Esophagus squamous epithelium (tissue), 5 donors: ENCODE results near the gene RGP1. TPM values are rescaled to one million over a fixed set of nuclear protein-coding genes. Genes with fewer than 3 reads are reported as not detected.

Experiments used
- DNase-seq: peaks from one replicate; lab custom pipeline; 2025; lab: John Stamatoyannopoulos, UW
- H3K27ac ChIP-seq, 4 donors: fragments of 200-600 bp; sonication (generic); one replicate each; pipeline ENCODE4 v1.5.1; 2016 to 2019; ENCODE audit warnings: mild to moderate bottlenecking in 1 of 4
- H3K27me3 ChIP-seq, 4 donors: fragments of 200-600 bp; sonication (generic); 1 replicate in 3 of 4; 2 replicates in 1 of 4; pipeline versions ENCODE4 v1.5.1 to v1.6.0; 2017 to 2021; ENCODE audit warnings: antibody characterized with exemption in 1 of 4
- H3K36me3 ChIP-seq, 3 donors: fragments of 200-600 bp; sonication (generic); one replicate each; pipeline ENCODE4 v1.5.1; 2016 to 2019
- H3K4me1 ChIP-seq, 3 donors: fragments of 200-600 bp; sonication (generic); one replicate each; pipeline ENCODE4 v1.5.1; 2017 to 2019
- H3K4me3 ChIP-seq, 4 donors: fragments of 200-600 bp; sonication (generic); 1 replicate in 3 of 4; 2 replicates in 1 of 4; pipeline ENCODE4 v1.5.1; 2016 to 2019; ENCODE audit warnings: mild to moderate bottlenecking in 2 of 4, moderate library complexity in 1 of 4
- H3K9me3 ChIP-seq, 3 donors: fragments of 200-600 bp; sonication (generic); one replicate each; pipeline ENCODE4 v1.5.1; 2016 to 2019
- POLR2A ChIP-seq, 4 donors: fragments of 450-650 bp; IDR thresholded peaks; one replicate each; pipeline ENCODE4 v1.6.1; 2017; ENCODE audit warnings: antibody characterized with exemption in 4 of 4, mild to moderate bottlenecking in 4 of 4, moderate library complexity in 3 of 4
- WGBS, 2 donors: methylation state at CpG; one replicate each; pipeline ENCODE4 v1.1.5; 2018; 5-methylcytosine and 5-hydroxymethylcytosine counted together
- intact Hi-C: fragments of 100-400 bp; cut with DNase I; formaldehyde crosslinking; loops from one replicate; pipeline ENCODE4 v1.15.0; 2022
- total RNA-seq, 4 donors: library from RNA; depleted of rRNA; stranded (reverse); fragments of >200 nt; gene quantifications; one replicate each; pipeline ENCODE4 v1.1.0, GENCODE V29; 2016
- TF ChIP-seq, protein P1 (sequence below), 6 experiments: fragments of 450-650 bp in 4 of 6; fragments of 200-600 bp in 2 of 6; sonication (generic) in 2 of 6; IDR thresholded peaks; one replicate each; pipeline ENCODE4 v1.5.1; 2016 to 2019; ENCODE audit warnings: antibody characterized with exemption in 6 of 6, mild to moderate bottlenecking in 4 of 6, moderate library complexity in 4 of 6
- donor health status: DM: yes; HTN: yes; CAD: no.

RGP1 gene
- total RNA-seq, 4 donors from 2014 or later, result 8.0 to 17.5 (median 11.6) TPM

DNA sequence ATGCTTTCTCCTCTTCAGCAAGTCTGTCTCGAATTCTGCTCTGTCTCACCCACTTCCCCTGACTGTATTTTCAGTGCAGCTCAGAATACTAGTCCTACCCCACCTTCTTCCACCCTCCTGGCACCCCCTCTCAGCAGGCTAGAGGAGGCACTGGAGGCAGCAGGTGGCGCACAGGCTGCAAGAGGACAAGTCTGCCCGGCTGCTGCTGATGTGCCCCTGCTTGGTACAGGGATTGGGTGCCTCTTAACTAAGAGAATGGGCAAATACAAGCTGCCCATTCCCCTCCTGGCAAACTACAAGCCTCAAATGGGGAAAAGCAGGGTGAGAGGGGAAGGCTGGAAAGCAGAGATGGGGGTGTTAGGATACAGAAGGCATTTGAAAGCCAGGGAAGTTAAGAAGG is 22.2 kb upstream of the RGP1 start:
- intact Hi-C loops, result no loop called here
- Histone ChIP-seq H3K9me3 (no peaks in the 10 kb centered on the region), H3K27me3 (no peaks in the 10 kb centered on the region), H3K4me1 (peaks cover 6 to 63% (median 32%) of the 10 kb centered on the region in 3 donors), H3K27ac (peak overlapping the region; percentile 70 to 100 (median 96)), H3K36me3 (peaks cover 31 to 56% (median 34%) of the 10 kb centered on the region in 3 donors), H3K4me3 (peak overlapping the region in 2 of 4 donors; percentile 83 to 91)
- TF ChIP-seq POLR2A (IDR thresholded peaks at IDR 0.05), result peak in 1 of 4 donors; percentile 21
- TF ChIP-seq, protein P1, sequence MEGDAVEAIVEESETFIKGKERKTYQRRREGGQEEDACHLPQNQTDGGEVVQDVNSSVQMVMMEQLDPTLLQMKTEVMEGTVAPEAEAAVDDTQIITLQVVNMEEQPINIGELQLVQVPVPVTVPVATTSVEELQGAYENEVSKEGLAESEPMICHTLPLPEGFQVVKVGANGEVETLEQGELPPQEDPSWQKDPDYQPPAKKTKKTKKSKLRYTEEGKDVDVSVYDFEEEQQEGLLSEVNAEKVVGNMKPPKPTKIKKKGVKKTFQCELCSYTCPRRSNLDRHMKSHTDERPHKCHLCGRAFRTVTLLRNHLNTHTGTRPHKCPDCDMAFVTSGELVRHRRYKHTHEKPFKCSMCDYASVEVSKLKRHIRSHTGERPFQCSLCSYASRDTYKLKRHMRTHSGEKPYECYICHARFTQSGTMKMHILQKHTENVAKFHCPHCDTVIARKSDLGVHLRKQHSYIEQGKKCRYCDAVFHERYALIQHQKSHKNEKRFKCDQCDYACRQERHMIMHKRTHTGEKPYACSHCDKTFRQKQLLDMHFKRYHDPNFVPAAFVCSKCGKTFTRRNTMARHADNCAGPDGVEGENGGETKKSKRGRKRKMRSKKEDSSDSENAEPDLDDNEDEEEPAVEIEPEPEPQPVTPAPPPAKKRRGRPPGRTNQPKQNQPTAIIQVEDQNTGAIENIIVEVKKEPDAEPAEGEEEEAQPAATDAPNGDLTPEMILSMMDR (IDR thresholded peaks at IDR 0.05), result peak in 1 of 6 experiments; percentile 7
- 46 to 54% methylated on average over 2 to 3 of the region's 3 CpGs for WGBS, 2 donors
- DNase-seq, result no peak

DNA sequence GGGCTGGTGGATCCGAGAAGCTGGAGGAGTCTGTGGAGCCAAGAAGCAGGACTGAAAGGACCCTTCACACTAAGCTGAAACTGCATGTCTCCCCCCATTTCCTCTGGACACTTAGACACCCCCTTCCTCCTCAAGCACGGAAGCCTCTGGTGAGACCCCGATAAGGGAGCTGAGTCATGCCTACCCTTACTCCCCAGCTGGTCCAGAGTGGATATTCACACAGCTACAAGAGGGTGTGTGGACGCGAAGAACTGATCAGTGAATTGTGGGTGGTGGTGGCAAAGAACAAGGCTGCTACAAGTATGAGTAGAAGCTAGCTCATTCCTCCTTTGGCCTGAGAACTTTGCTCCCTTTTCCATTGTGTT is 21.4 kb upstream of the RGP1 start:
- peak overlapping the region; percentile 70 to 100 (median 96) for H3K27ac ChIP-seq
- TF ChIP-seq, protein P1 (IDR thresholded peaks at IDR 0.05), result no peak
- no peak for TF ChIP-seq POLR2A (IDR thresholded peaks at IDR 0.05)
- H3K36me3 ChIP-seq, result peaks cover 24 to 49% (median 28%) of the 10 kb centered on the region in 3 donors
- H3K4me1 ChIP-seq, result peaks cover 6 to 65% (median 32%) of the 10 kb centered on the region in 3 donors
- 50 to 59% methylated on average over 3 to 5 of the region's 5 CpGs for WGBS, 2 donors
- H3K27me3 ChIP-seq, result no peaks in the 10 kb centered on the region
- intact Hi-C loops, result no loop called here
- peak overlapping the region in 3 of 4 donors; percentile 69 to 91 (median 83) for H3K4me3 ChIP-seq
- DNase-seq, result no peak
- H3K9me3 ChIP-seq, result no peaks in the 10 kb centered on the region

DNA sequence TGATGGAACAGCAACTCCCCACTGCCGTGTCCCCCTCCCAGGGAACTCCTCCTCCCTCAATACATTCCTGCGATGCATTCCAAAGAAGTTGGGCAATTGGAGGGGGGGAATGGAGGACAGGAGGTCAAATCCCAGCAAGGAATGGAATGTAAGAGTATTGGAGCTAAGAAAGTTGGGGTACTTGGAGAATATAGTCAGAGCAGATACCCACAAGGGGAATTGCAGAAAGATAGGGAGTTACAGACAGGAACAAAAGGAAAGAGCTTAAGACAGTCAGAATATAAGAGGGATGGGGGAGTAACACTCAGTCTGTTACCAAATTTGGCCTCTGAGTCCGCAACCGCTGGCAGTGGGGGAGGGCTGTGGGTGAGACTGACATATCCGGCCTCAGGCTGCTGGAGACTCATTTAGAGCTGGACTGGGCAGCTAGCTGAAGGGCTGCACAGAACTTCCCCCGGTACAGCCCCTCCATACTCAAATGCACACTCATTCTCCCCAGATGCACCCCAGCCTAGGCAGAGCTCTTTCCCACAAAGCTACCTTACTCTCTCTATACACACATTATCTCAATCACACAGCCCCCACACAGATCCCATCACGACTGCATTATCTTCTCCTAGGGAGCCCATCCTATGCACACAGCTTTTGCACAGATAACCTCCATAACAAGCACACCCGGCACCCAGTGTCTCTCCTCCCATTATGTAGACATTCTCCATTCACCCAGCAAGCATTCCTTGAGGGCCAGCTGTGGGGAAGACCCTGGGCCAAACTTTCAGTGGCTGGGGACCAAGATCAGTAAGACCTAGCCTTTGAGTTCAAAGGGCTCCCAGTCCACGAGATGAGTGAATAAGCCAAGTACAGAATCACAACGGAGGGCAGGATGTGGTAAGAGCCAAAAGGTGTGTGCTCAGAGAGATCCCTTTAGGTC is 20.8 kb upstream of the RGP1 start:
- 24 to 28% methylated on average over 9 to 10 of the region's 10 CpGs for WGBS, 2 donors
- TF ChIP-seq, protein P1 (IDR thresholded peaks at IDR 0.05), result no peak
- TF ChIP-seq POLR2A (IDR thresholded peaks at IDR 0.05), result peak in 2 of 4 donors; percentile 63 to 85
- no peak for DNase-seq
- intact Hi-C loops, result no loop called here
- H3K27me3 ChIP-seq, result no peaks in the 10 kb centered on the region
- peak overlapping the region; percentile 70 to 100 (median 96) for H3K27ac ChIP-seq
- peaks cover 12 to 71% (median 34%) of the 10 kb centered on the region in 3 donors for H3K4me1 ChIP-seq
- H3K4me3 ChIP-seq, result peak overlapping the region; percentile 2 to 91 (median 76)
- H3K36me3 ChIP-seq, result peaks cover 20 to 43% (median 23%) of the 10 kb centered on the region in 3 donors
- no peaks in the 10 kb centered on the region for H3K9me3 ChIP-seq

DNA sequence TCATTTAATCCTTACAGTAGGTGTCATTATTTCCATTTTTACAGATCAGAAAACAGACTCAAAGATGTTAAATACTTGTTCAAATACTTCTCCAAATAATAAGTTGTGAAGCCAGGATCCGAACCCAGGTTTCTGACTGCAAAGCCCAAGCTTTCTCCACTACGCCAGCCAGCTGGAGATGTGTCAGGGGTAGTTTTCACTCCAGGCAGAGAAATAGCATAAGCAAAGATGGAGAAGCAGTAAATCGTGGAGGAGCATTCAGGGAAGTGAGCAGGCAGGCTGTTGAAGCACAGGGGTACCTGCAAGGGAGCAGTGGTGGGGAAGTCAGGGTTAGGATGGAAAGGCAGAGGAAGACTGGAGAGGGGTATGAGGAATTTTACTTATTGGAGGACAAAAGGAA is 20.0 kb upstream of the RGP1 start:
- intact Hi-C loops, result no loop called here
- DNase-seq, result no peak
- Histone ChIP-seq H3K4me3 (peak overlapping the region in 3 of 4 donors; percentile 69 to 91 (median 83)), H3K9me3 (no peaks in the 10 kb centered on the region), H3K36me3 (peaks cover 13 to 35% (median 15%) of the 10 kb centered on the region in 3 donors), H3K27ac (peak overlapping the region; percentile 70 to 100 (median 96)), H3K27me3 (no peaks in the 10 kb centered on the region), H3K4me1 (peaks cover 20 to 79% (median 42%) of the 10 kb centered on the region in 3 donors)
- TF ChIP-seq, protein P1 (IDR thresholded peaks at IDR 0.05), result no peak
- no peak for TF ChIP-seq POLR2A (IDR thresholded peaks at IDR 0.05)
- 56 to 58% methylated on average over 3 of the region's 3 CpGs for WGBS, 2 donors
